ENCODE data around the gene NAA10. TPM values are rescaled to one million over a fixed set of nuclear protein-coding genes. Genes with fewer than 3 reads are reported as not detected.

NAA10 gene
- total and polyA plus RNA-seq, 2 donors from 2014 or later: 79.3 to 120 TPM

GRCh38 chrX:153953892-153954557 lies 19.2 kb upstream of the NAA10 start:
- Histone ChIP-seq H3K9ac (ENCODE audit: low read length in 3 of 3) (no peak overlapping the region), H3K36me3 (ENCODE audit: control insufficient read depth in 2 of 3, insufficient read depth in 3 of 3, low read length in 3 of 3) (peaks cover 2 to 33% (median 12%) of the 10 kb centered on the region in 3 donors), H3K27me3 (ENCODE audit: control insufficient read depth, insufficient read depth, low read length) (no peaks in the 10 kb centered on the region), H3K27ac (ENCODE audit: low read depth in 2 of 2, low read length in 2 of 2) (no peak overlapping the region), H3K4me1 (ENCODE audit: control insufficient read depth in 2 of 3, insufficient read depth in 2 of 3, low read depth in 1 of 3, low read length in 3 of 3) (peaks cover 0 to 4% (median 0%) of the 10 kb centered on the region in 3 donors), H3K4me3 (ENCODE audit: low read length in 3 of 3) (no peak overlapping the region), H3K9me3 (ENCODE audit: control insufficient read depth in 2 of 3, insufficient read depth in 1 of 3, low read length in 3 of 3) (no peaks in the 10 kb centered on the region)
- intact Hi-C loops (cut with DNase I): loop anchor here (10.0 kb wide), 1 partner anchor 189 kb away; the partner anchor contains the start of gene PLXNB3
- no peak for TF ChIP-seq CTCF (IDR thresholded peaks at IDR 0.05; ENCODE audit: borderline replicate concordance, extremely low read depth, insufficient read depth)
- FAIRE-seq (no peak), DNase-seq (peak in 1 of 5 donors; percentile 76)

- H3K4me1 ChIP-seq (ENCODE audit: control insufficient read depth in 2 of 3, insufficient read depth in 2 of 3, low read depth in 1 of 3, low read length in 3 of 3): peaks cover 0 to 4% (median 0%) of the 10 kb centered on the region in 3 donors
- peaks cover 2 to 31% (median 10%) of the 10 kb centered on the region in 3 donors for H3K36me3 ChIP-seq (ENCODE audit: control insufficient read depth in 2 of 3, insufficient read depth in 3 of 3, low read length in 3 of 3)
- FAIRE-seq (no peak), DNase-seq (peak; percentile 77 to 88 (median 81))
- TF ChIP-seq CTCF (IDR thresholded peaks at IDR 0.05; ENCODE audit: borderline replicate concordance, extremely low read depth, insufficient read depth): peak; percentile 88
- H3K27ac ChIP-seq (ENCODE audit: low read depth in 2 of 2, low read length in 2 of 2): no peak overlapping the region
- no peak overlapping the region for H3K4me3 ChIP-seq (ENCODE audit: low read length in 3 of 3)
- intact Hi-C loops (cut with DNase I): loop anchor here (10.0 kb wide), 1 partner anchor 189 kb away; the partner anchor contains the start of gene PLXNB3
- H3K27me3 ChIP-seq (ENCODE audit: control insufficient read depth, insufficient read depth, low read length): no peaks in the 10 kb centered on the region
- no peaks in the 10 kb centered on the region for H3K9me3 ChIP-seq (ENCODE audit: control insufficient read depth in 2 of 3, insufficient read depth in 1 of 3, low read length in 3 of 3)
- H3K9ac ChIP-seq (ENCODE audit: low read length in 3 of 3): no peak overlapping the region
Measured at GRCh38 chrX:153953342-153953830, 18.5 kb upstream of the NAA10 start.

GRCh38 chrX:153952373-153953026 lies 17.7 kb upstream of the NAA10 start:
- Histone ChIP-seq H3K4me3 (ENCODE audit: low read length in 3 of 3) (no peak overlapping the region), H3K9ac (ENCODE audit: low read length in 3 of 3) (no peak overlapping the region), H3K4me1 (ENCODE audit: control insufficient read depth in 2 of 3, insufficient read depth in 2 of 3, low read depth in 1 of 3, low read length in 3 of 3) (peaks cover 0 to 7% (median 0%) of the 10 kb centered on the region in 3 donors), H3K9me3 (ENCODE audit: control insufficient read depth in 2 of 3, insufficient read depth in 1 of 3, low read length in 3 of 3) (no peaks in the 10 kb centered on the region), H3K27me3 (ENCODE audit: control insufficient read depth, insufficient read depth, low read length) (no peaks in the 10 kb centered on the region), H3K36me3 (ENCODE audit: control insufficient read depth in 2 of 3, insufficient read depth in 3 of 3, low read length in 3 of 3) (peaks cover 2 to 31% (median 4%) of the 10 kb centered on the region in 3 donors), H3K27ac (ENCODE audit: low read depth in 2 of 2, low read length in 2 of 2) (no peak overlapping the region)
- intact Hi-C loops (cut with DNase I): loop anchor here (10.0 kb wide), 1 partner anchor 188 kb away; the partner anchor contains the start of gene PLXNB3
- FAIRE-seq: no peak
- no peak for TF ChIP-seq CTCF (IDR thresholded peaks at IDR 0.05; ENCODE audit: borderline replicate concordance, extremely low read depth, insufficient read depth)
- no peak for DNase-seq

Data from kidney (tissue), 14 donors.